HG03280 (cell line): ENCODE data around the gene OTOG.
A peak's percentile ranks its signal among the peaks of the same experiment; 100 is the strongest.

Experiments used
- ATAC-seq: cut with Tn5 transposase; IDR thresholded peaks from one replicate; pipeline ENCODE4 v1.9.1; 2021; ENCODE audit warnings: mild to moderate bottlenecking, moderate library complexity; ENCODE audit not compliant: unreplicated experiment

The OTOG gene

GRCh38 chr11:17580271-17580670 is 33.2 kb downstream of the OTOG start:
- no peak for ATAC-seq

DNA sequence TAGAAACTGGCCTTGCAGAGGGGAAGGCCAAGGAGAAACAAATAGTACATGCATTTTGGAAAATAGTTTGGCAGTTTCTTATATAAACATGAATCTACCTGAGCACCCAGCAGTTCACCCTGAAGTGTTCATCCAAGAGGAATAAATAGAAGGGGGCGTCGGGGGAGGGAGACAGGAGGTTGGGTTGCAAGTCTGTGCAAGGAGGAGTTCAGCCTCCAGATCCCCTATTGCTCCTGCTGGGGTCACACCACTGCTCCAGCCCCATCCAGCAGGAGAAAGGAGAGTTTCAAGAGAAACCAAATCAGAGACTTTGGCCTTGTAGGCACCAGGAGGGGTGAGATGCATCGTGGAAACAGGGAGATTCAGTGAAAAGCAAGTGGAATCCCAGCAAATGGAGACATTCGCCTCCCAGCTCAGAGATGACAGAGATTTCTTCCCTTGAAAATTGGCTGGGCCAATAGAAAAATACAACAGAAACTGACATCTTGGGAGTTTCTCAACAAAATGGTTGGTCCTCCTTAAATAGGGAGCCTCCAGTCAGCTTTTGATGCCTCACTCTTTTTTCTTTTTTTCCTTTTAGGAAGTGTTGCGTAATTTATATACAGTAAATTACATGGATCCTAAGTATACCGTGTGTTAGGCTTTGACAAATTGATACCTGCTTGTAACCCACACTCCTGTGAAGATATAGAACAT is 34.1 kb downstream of the OTOG start:
- no peak for ATAC-seq

GRCh38 chr11:17581732-17582053 is 34.6 kb downstream of the OTOG start:
- no peak for ATAC-seq

DNA sequence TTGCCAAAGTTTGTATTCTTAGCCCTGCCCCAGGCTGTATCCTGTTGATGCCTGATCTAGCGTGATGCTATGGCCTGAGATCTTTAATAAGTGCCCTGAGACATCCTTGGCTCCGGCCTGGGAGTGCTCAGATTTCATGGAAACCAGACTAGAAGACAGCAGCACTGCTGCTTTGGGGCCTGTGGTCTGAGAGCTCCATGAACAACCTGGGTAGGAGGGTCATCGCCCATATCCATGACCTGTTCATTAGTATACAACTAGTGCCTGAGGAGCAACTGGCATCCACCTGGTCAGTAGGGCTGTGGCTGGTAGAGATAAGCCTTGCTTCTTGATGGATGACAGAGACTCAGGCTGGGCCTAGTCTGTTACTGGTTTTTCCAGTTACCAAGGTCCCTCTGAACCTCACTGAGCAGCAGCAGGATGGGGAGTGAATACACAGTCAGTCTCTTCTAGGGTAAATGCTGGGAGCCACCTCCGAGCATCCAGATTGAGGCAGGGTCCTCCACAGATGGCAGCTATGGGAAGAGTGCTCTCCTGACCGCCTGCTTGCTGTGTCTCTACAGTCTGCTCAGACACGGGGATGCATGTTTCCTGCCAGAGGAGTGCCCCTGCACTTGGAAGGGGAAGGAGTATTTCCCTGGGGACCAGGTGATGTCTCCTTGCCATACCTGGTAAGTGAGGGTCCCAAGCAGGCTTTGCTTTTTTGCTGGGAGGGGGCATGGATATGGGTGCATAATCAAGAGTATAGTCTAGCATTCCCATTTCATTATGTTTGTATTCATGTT is 39.0 kb downstream of the OTOG start:
- ATAC-seq, result no peak

GRCh38 chr11:17588166-17588565 is 41.1 kb downstream of the OTOG start:
- ATAC-seq, result no peak

DNA sequence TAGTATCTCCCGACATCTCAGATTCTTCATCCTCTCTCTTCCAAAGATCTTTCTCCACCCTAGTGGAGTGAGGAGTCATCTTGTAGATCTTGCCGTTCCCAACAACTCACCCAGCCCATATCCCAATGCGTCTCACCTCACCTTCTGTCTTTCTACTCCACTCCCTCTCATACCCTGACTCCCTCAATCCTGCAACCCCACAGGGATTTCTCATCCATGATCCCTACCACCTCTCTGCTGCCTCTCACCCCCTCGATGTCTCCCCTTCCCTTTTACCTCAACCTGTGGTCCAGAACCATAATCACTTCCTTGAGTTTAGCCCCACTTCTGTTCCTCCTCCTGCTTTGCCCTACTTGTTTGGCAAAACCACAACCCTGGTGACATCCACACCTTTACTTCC is 41.7 kb downstream of the OTOG start:
- ATAC-seq, result no peak

DNA sequence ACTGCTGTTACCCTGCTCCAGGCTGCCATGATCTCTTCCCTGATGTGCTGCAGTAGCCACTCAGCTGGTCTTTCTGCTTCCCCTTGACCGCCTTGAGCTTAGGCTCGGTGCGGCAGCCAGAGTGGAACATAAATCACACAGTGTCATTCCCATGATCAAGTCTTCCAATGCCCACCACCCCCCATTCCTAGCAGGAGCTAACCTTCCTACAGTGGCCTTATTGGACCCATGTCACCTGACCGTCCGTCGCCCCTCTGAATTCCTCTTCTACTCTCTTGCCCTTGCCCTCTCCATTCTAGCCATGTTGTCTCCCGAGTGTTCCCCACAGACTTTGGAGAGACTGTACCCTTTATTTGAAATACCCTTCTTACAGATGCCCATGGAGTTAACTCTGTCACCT is 43.4 kb downstream of the OTOG start:
- ATAC-seq, result no peak

DNA sequence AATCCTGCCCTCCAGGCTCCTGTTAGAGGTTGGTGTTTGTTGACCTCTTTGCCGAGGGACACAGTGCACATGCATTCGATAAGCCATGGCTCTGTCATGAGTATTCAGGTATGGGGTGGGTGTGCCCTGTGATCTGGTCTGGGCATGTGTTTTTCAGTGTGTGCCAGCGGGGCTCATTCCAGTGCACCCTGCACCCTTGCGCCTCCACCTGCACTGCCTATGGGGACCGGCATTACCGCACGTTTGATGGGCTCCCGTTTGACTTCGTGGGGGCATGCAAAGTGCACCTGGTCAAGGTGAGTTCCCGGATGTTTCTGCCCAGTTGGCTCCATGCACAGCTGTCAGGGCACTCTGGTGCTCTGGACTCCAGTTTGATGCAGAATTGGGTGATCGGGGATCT is 44.2 kb downstream of the OTOG start:
- no peak for ATAC-seq

DNA sequence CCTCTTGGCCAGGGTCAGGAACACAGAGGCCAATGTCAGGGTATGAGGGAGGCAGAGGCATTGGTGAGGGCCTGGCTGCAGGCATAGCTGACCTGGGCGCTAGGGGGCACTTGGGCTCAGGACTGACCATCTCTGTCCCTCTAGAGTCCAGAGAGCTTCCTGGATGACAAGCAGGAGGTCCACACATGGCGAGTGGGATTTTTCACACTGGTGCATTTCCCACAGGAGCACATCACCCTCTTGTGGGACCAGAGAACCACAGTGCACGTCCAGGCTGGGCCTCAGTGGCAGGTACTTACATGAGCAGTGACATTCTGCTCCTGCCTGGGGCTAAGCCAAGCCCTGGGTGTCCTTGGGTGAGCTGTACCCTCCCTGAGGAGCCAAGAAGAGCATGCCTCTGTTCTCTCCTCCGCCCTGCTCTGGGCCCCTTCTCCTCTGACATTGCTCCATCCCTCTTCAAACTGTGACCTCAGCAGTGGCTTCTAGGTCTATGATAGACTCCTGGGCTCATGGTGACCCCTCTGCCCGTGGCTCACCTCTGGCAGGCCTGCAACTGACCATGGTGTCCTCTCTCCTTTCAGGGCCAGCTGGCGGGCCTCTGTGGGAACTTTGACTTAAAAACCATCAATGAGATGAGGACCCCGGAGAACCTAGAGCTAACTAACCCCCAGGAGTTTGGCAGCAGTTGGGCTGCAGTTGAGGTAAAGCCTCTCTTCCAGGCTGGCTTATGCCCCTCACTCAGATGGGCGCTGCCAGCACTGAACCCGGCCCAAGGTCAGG is 46.6 kb downstream of the OTOG start:
- ATAC-seq, result no peak

DNA sequence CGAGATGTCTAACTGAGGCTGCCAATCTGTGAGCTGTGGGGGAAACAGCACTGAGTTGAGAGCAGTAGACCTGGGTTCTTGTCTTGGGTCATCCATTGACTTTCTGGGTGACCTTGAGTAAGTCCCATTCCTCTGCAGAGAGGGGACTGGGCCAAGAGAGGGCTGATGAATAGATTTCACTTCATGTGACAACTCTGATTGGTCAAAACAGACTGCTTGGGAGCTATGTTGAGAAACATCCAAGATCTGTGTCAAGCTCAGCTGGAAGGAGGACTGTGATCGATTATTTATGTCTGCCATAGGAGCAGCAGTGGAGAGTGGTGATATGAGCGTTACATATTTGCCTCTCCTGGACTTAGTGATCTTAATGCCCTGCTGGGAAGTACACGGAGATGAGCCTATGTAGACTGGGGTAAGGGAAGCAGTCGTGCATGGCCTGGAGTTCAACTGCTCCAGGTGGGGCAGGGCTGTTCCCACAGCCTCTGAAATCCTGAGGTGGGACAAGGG is 47.7 kb downstream of the OTOG start:
- ATAC-seq, result no peak

GRCh38 chr11:17595526-17596309 is 48.7 kb downstream of the OTOG start:
- no peak for ATAC-seq

GRCh38 chr11:17596310-17596669 is 49.2 kb downstream of the OTOG start:
- no peak for ATAC-seq

- no peak for ATAC-seq
Observed at GRCh38 chr11:17596711-17597110, 49.7 kb downstream of the OTOG start.

DNA sequence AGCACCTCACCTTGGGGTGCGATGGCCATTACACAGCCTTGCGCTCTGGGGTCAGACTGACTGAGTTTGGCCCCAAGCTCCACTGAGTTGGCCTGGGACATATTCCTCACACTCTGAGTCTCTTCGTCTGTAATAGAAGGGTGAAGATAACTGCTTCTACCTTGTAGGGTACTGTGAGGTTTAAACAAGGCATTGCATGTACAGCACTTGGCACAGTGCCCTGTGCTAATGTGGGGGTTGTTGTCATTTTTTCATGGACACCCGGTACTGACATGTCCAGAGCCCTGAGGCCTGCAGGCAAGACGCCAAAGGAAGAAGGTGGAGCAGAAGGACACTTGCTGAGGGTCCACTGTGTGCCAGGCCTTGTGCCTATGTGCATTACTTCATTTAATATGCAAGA is 50.7 kb downstream of the OTOG start:
- ATAC-seq, result no peak

- ATAC-seq, result peak; percentile 81
Observed at GRCh38 chr11:17598700-17599459, 51.8 kb downstream of the OTOG start.

DNA sequence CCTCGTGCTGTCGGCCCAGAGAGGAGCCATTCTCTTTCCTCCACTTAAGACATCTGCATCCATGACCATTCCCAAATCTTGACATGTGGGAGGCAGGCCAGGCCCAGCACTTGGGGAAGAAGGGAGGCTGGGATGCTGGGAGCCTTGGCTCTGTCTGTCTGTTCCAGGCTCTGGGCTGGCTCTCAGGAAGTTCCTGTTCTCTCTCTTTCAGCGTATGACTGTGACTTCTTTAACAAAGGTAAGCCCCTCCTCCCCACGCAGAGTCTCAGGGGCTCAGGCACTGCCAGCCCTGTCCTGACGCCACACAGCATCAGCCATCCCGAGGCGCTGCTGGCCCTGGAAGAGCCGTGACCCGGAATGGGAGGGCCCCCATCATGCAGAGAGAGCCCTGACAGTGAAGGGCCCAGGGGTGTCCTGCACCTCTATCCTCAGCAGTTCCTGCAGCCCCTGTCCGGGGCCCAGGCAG is 52.4 kb downstream of the OTOG start:
- ATAC-seq, result no peak

GRCh38 chr11:17600316-17601255 is 53.5 kb downstream of the OTOG start:
- no peak for ATAC-seq

DNA sequence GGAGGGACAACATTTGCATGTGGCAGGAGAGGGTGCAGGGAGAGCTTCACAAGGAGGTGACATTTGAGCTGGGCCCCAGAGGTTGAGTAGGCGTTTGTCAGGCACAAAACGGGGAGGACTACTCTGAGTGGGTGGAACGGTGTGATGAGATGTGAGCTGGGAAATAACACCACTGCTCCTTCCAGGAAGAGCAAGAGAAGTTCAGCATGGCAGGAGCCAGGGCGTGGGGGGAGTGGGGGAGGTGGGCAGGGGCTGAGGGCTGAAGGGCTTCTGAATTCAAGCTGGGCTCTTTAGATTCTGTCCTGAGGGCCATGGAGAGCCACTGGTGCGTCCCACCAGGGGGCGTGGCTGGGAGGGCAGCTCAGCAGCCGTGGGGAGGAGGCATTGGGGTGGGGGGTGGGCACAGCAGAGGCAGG is 54.2 kb downstream of the OTOG start:
- ATAC-seq, result no peak

DNA sequence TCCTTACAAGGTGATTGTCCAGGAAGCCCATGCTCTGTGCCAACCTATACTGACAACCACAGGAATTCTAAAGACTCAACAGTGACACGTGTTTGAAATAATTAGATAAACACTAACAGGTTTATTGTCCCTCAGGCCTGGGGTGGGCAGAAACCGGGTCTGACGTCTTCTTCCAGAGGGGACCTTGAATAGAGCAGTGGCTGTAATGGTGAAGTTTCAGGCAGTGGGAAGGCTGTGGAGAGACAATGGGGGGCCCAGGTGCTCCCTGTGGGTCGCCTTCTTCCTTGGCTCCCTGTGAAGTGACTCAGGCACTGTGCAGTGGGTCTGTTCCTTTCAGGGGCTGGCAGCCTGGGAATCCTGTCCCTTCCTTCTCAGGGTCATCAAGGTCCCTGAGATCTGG is 54.6 kb downstream of the OTOG start:
- no peak for ATAC-seq
